HG03342 (cell line): ENCODE data around the gene VWC2L.

ENCODE experiments used
- ATAC-seq: cut with Tn5 transposase; IDR thresholded peaks from one replicate; pipeline ENCODE4 v1.9.1; 2021; ENCODE audit warnings: mild to moderate bottlenecking, moderate library complexity; ENCODE audit not compliant: unreplicated experiment

Gene VWC2L

DNA sequence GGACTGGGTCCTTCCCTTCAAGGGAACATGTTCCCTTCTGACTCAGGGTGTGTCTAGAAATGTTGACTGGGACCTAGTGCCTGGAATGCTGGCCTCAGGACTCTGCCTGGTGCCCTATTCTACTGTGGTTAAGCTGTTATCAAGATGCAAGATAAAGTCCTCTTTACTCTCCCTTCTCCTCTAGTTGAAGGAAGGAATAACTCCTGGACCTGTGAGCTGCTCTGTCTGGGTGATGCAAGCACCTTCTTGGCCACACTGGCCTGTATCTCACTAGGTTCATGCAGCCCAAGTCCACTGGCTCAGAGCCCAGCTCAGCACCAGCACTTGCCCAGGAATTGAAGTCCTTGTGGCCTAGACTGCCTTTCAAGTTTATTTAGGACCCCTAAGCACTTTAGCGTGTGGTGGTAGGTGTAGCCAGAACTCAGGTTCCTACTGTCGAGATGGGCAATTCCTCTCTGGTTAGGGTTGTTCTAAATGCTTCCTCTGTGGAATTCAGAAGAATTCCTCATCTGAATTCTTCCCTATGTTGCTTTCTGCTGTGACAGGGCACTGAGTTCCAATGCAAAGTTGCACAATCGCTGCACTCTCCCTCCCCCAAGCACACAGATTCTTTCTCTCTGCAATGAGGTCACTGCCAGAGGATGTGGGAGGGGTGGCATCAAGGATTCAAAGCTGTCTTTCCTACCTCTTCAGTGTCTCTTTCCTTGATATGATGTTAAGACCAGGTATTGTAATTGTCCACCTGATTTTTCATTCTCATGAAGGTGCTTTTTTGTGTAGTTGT, 54.7 kb downstream of the VWC2L start:
- no peak for ATAC-seq

DNA sequence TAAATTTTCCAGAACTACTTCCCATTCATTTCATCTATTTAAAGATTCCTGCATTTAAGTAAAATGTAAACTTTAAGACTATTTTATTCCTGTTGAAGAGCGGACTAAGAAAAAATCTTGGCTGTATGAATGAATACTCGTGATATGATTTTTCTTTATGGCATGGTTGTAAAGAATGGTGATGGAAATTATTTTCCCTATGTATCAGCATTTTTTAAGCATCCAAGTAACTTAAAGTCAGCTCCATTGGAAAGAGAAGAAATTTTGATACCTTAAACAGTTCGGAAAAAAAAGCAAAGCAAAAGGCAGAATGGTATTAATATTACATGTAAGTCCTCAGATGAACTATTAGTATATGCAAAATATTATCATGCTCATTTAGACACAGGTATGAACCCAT, 58.9 kb downstream of the VWC2L start:
- no peak for ATAC-seq

DNA sequence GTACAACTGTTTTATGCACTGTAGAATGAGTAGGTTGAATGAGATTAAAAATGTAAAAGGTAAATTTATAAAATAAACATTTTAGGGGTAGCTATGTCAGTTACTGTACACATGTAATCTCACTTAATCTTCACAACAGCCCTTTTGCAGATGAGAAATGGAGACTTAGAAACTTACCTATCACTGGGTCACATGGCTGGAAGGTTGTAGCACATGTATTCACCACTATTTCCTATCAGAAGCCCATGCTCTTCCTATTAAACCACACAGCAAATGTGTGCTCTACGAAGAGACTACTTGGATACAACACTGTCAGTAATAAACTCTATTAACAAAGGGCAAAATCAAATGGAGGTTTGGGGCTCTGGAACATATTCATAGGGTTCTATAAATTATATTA, 60.5 kb downstream of the VWC2L start:
- no peak for ATAC-seq

DNA sequence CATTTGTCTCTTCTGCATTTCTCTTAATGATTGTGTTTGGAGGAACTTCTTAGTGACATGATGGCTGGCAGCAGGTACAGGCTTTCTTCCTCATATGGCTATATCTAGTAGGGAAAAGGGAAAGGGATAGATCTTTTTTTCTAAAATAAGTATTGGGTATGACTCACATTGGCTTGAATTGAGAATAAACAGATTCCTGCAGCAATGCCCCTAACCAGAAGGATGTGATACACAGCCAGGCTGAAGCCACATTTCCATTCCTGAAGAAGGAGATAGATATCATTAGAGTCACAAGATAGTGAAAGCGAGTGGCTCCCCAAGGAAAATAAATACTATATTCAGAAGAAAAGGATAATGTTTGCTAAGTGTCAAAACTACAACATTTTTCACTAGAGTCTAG, 61.1 kb downstream of the VWC2L start:
- ATAC-seq: no peak

DNA sequence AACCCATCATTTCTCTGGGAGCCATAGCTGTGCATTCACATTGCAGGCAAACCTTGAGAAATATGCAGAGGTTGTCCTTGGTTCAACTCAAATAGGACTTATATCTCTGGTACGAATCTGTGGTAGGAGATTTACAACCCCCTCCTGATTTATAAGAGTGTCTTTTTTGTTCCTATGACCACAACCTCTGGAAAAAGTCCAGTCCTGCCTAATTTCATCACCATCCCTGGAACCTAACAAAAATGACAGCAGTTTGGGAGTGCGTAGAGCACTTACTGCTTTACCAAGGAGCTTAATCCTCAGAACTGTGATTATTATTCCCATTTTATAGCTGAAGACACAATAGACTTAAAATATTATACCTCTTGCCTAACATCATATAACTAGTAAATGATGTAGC, 66.5 kb downstream of the VWC2L start:
- no peak for ATAC-seq

DNA sequence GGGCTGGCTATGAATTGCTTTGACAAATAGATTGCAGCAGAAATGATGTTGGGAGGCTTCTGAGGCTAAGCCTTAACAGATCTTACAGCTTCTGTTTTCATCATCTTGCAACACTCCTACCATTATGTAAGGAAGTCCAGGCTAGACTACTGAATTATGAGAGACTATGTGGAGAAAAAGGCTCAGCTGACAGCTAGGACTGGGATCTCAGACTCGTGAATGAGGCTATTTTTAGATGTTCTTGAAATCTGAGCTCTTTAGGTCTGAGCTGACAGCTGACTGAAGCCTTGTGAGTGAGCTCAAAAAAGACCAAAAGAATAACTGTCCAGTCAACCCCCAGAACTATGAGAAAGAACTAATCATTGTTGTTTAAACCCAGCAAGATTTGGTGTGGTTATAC, 70.3 kb downstream of the VWC2L start:
- ATAC-seq: no peak

DNA sequence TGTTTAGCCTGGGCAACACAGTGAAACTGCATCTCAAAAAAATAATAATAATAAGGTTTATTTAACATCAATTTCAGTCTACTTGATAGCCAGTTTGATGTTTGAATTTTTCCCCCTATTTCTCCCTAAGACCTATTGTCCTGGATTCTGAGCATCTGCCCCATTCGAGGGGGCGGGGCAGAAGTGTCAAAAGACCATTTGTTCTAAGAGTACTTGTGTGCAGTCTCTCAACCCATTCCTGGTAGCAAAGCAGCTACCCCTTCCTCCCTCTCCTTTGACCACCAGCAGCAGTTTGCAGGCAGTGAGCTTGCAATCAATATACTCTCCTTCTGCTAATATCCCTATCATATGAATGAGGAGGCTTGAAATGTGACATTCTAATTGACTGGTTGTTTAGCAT, 71.9 kb downstream of the VWC2L start:
- ATAC-seq: no peak

DNA sequence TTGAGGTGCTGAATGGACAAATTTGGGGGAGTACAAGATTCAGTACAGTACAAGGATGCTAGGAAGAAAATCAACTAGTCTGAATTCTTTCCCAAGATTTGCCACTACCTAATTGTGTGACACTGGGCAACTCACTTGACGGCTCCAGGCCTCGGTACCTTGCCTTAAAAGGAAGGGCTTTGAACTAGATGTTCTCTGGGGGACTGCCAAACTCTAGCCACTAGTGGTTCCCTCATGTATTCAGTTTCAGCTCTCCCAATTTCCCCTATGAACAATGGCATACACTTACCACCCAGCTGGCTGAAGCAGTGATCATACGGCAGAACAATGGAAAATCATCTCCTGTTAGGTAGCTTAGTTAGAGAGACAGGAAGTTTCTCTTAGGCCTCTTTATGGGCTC, 73.4 kb downstream of the VWC2L start:
- ATAC-seq: no peak

DNA sequence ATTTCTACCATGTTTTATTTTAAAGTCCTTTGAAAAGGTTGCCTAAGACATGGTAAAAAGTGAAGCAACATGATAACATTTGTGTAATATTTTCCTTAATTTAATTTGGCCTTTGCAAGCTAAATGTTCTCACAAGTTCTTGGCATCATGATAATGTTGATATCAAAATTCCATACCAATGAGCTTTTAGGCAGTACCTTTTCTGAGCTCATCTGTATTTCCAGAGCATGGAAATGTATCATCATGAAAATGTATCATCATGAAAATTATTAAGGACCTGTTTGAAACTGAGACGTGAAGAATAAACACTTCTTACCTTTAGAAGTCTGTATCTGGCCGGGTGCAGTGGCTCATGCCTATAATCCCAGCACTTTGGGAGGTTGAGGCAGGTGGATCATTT, 73.8 kb downstream of the VWC2L start:
- ATAC-seq: no peak

DNA sequence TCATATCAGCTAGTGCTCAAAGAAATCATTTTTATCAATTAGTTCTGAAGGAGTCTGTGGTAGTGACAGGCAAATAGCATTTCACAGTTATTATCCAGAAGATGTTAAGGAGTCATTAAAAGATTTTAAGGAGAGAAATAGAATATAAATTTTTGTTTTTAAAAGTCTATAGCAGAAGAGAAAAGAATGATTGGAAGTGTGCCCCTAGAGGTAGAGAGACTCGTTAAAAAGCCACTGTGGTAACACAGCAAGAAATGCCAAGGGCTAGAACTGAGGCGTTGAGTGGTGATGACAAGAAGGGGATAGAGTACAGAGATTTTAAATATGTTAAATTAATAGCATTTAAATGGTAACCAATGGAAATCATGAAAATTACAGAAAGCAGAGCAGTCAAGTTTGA, 78.3 kb downstream of the VWC2L start:
- no peak for ATAC-seq

DNA sequence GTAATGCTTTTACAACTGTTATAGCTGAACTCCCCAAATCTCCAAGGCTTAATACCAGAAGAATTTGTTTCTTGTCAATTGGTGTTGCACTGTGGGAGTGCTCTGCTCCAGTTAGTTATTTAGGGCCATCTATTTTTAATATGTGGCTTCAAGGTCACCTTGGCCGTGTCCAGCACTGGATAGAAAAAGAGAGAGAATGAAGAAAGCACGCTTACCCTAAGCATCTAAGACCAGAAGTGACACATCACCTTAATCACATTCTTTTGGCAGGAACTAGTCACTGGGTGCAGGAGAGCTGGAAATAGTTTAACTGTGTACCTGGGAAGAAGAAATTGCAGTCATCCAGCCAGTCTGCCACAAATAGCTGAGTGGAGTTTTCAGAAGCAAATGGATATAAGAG, 78.8 kb downstream of the VWC2L start:
- no peak for ATAC-seq

DNA sequence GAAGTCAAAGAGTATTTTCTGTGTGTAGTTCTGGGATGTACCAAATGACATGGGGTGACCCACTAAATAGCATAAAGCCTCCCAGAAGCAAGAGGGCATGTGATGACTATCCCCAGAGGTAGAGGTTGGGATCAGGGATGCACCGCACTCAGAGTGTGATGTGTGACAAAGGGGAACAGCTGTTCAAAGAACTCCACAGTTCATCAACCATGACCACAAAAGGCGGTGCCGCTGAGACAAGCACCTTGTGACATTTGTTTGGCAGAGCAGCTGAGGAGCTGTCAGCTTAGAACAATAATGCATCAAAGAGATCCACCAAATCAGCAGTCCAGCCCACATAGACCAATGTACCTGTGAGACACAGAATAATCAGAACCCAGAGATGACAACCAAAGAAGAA, 81.3 kb downstream of the VWC2L start:
- ATAC-seq: peak; percentile 63

DNA sequence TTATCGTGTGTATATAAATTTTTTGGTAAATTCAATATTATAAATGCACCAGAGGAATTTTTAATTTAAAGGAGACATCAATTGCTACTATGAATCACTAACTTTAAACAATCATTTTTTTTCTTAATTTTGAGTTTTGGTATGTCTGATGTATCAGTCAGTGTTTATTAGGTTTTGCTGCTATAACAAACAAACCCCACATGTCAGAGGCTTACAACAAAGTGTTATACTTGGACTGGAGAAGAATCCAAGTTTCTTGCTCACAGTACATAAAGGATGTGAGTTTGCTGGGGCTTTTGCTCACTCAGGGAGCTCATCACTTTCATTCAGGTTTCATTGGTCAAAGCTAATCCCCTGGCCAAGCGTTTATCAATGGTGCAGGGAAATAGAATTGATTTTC, 81.8 kb downstream of the VWC2L start:
- ATAC-seq: no peak

DNA sequence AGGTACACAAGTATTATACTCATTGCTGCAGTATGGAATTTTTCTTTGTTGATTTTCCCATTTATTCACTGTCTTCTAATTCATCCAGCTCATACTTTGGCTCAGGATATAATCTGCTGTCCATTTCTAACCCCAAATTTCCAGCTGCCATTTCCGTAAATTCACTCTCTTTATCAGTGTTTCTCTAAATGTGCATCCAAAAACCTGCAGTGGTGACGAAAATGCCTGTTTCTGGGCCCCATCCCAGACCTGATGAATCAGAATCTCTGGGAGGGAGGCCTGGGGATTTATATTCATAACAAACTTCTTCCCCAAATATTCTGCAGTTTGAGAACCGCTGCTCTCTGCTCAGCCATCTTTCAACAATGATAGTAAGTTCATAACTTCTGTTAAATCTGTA, 86.6 kb downstream of the VWC2L start:
- no peak for ATAC-seq

DNA sequence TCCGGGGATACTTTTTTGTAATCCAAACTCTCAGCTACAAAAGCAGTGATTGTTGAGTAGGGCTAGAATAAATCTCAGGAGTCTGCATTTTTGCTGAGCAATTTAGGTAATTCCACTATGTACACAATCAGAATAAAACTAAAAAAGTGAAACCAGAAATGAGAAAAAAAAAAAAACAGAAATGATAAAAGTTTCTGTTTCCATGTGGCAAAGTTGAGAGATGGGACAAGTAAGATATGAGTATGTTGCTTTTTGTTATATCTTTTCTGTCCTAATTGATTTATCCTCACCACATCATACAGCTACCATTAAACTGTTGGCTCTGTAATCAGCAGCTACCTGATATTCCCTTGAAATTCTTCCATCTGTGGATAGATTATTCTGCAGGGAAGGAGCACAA, 92.7 kb downstream of the VWC2L start:
- no peak for ATAC-seq

DNA sequence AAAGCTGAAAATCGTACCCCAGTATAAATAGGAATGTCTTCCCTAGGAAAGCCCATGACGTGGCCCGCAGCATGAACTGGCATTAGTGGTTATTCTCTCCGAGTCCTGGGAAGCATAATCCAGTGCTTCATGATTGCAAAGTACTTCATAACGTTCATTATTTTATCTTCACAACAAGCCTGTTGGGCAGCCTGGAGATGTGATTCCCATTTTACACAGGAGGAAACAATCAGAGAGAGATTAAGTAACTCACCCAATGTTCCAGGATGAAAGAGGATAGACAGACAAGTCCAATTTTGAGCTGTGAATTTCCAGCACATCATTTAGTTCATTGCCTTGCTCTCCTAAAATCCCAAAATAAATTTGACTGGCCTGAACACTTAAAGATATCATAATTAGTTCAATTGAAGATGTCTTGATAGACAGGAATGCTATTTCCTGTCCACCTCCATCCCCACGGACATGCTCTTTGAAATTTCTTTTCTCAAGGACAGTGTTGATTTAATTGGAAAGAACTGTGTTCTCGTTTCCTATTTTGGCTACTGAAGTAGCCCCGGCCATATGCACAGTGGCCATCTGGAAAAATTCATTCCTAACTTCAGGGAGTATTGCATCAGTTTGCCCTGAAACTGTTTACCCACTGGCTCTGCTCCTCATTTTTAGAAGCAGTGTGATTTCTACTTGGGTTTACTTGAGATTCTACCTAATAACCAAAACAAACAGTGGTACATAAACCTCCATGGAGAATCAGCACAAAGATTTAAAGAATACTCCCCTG, 93.9 kb downstream of the VWC2L start:
- no peak for ATAC-seq

DNA sequence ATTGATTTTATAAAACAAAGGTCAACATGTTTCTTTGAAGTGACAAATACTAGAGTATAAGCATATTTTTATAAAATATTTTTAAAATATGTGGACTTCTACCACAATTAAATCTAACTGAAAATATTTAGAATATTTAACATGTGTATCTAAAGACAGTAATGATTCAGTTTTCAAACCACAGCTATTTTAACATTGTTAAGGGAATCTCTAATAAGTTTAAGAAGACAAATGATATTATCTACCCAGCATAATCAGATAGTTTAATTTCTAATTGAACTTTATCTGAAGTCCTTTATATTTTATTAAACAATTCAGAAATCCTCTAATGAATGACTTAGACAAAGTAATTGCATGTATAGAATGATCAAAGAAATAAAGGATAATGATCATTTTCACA, 96.2 kb downstream of the VWC2L start:
- ATAC-seq: no peak

DNA sequence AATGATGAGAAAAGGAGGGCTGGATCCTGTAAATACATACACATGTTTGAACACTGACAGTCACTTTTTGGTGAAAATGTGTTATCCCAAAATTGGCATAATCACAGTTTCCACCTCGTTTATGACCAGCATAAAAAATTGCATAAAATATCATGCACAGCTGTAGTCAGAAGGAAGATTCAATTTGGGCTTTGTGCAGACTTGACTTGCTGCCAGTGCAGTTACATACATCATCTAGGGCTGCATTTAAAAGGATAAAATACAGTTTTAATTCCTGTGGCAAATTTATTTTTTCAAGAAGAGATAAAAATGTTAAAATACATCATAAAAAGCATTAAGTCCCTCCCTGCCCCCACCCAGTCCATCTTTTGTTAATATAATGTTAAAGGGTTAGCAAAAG, 103.8 kb downstream of the VWC2L start:
- ATAC-seq: no peak

DNA sequence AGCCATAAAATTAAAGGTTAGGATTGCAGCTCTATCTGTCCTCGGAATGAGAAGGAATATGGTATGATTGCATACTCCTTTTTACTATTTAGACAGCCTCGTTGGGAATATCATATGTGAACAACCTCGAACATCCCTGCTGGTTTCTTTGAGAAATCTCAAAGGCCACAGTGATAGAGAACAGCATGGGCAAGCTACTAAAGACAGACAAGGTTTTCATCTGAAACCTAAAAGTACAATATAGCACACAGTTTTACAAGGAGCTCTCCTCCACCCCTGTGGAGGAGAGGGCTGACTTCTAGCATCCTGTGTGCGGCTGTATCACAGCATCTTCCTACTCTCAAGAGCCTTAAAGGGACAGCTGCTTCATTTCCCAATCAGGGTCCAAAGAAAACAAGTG, 104.3 kb downstream of the VWC2L start:
- ATAC-seq: no peak

DNA sequence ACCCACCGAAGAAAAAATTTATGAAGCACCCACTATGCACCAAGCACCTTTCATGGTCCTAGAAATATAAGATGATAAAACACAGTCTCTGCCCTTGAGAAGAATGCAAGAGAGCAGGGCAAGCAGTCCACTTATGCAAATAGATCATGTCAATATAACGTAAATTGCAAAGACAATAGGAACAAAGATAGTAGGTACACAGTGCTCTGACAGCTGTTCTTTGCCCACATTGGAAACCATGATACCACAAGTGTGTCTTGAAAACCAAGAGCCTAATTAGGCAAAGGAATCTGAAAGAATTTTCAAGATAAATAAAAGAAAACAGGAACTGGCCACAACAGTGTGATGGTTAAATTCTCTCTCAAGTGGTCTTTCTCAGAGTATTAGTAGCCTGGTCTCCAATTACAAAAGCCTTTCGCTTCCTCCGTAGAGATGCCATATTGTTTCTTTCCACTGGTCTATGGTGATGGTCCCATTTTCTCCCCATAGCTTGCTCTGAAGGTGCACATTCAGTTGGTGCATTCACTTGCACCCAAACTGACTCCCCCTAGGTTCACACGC, 108.5 kb downstream of the VWC2L start:
- no peak for ATAC-seq

DNA sequence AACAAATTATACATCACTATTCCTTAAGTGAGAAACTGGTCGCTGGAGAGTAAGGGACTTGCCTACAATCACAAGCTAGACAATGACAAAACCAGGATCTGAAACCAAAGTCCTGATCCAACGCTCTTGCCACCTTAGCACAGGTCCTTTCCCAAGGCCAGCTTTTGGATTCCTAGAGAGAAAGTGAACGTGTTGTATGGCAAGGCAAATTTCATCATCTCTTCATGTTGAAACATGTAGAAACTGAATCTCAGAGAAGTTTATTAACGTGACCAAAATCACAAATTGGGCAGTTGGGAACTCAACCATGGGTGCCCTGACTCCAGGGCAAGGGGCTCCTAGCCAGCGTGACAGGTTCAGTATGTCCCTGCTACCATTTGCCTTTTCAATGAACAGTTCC, 118.2 kb downstream of the VWC2L start:
- ATAC-seq: no peak

DNA sequence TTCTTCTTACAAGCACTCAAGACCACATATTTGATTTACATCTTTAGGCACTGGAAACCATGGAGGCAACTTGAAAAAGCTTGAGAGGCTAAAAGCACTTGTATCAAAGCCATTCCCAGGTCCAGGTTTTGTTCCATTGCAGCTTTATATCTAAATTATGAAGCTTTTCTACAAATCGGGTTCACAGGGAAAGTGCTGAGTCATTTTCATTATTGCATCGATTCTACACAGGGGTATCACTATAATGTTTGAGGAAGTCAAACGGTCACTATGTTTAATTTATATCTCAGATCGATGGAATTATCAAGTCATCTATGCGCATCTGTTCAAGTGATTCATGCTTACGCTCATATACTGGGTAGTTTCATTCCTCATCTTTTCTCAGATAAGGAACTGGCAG, 118.7 kb downstream of the VWC2L start:
- no peak for ATAC-seq
